T47D (cell line): Measurements from ENCODE around the gene MAP3K8.
"Not testable (repeated sequence)": the region's sequence is repeated elsewhere in the genome, so short reads cannot be mapped to it uniquely, and the experiment has no call there.

ENCODE experiments used
- DNase-seq, 2 experiments: peaks; one replicate each; pipeline versions ENCODE4 v3.0.0 to v3.0.0-alpha.2; 2011 to 2012; ENCODE audit warnings: low read depth in 1 of 2, low spot score in 1 of 2
- JUND ChIP-seq: IDR thresholded peaks from 2 replicates; pipeline ENCODE4 v1.6.1; 2012; ENCODE audit warnings: low read depth
- in situ Hi-C: cut with HindIII; loops from 2 replicates; pipeline ENCODE4 v1.10.0; 2016; ENCODE audit warnings: low sequenced_read_pairs, low pct_unique_long_range_greater_than_20kb

The MAP3K8 gene

DNA sequence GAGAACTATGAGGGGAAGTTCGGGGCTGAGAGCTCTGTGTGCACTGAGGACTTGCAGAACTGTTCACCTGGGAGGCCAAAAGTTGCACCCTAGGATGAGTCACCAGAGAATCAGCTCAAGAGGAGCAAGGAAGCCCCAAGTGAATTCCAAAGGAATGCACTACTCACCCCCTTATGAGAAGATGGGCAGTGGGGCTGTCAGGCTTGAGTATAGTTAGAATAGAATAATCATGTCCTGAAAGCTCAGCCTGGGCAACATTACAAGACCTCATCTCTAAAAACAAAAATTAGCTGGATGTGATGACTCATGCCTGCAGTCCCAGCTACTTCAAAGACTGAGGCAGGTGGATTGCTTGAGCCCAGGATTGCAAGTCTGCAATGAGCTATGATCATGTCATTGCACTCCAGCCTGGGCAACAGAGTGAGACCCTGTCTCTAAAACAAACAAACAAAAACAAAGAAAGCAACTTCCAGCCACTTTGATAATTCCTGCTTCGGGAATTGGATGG is 30.0 kb downstream of the MAP3K8 start:
- in situ Hi-C loops: no loop called here
- no peak for DNase-seq
- TF ChIP-seq JUND: no peak

DNA sequence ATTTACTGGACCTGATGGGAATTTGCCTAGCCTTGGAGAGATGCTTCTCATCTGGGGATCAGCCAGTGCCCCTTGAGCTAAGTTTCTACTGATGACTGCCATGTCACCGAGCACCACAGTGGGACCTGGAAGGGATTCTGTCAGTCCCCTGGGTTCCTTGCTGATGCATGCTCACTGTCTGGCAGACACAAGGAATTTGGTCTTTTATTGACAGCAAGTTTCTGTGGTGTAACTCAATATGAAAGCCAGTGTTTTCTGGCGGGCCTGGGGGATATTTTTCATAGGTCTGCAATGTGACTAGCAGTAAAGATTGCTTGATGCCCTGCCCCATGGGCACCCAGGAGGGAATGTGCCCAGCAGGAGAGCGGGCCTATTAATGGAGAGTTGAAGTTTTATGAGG is 30.7 kb downstream of the MAP3K8 start:
- in situ Hi-C loops: no loop called here
- no peak for TF ChIP-seq JUND
- DNase-seq: no peak

- no peak for TF ChIP-seq JUND
- in situ Hi-C loops: no loop called here
- DNase-seq: no peak
These were observed 32.5 kb downstream of the MAP3K8 start for GRCh38 chr10:30466445-30466844.

DNA sequence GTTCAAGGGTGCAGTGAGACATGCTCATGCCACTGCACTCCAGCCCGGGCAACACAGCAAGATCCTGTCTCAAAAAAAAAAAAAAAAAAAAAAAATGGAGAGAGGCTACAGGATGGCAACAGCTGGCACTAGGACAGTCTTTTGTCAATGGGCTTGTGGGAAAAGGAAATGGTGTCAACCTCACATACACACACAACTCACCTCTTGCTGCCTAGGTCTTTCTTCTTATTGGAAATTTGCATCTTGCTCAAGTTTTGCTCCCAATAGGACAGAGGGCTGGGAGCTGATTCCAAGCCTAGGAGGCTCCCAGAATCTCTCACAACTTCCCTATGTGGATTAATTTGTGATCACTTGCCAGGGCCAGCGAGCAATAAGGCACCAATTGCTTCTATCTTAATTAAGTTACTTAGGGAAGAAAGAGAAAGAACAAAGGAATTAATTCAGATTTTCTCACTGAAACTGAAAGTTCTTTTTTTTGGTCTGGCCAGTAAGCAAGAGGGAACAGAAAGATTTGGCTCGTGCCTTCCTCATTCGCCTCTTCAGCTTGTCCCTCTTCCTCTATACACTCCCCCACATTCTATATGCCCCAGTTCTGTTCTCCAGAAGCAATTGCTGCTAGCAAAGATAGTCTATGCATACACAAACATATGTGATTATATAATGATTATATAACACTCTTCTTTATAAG is 33.8 kb downstream of the MAP3K8 start:
- DNase-seq: no peak
- in situ Hi-C loops: no loop called here

GRCh38 chr10:30472414-30473155 is 38.6 kb downstream of the MAP3K8 start:
- no peak for DNase-seq
- in situ Hi-C loops: no loop called here
- no peak for TF ChIP-seq JUND

More for the DNA sequence above, 33.8 kb downstream of the MAP3K8 start:
- TF ChIP-seq JUND: no peak

- in situ Hi-C loops, DNase-seq: not testable (repeated sequence)
These were observed 41.5 kb downstream of the MAP3K8 start for GRCh38 chr10:30475515-30475914.

- in situ Hi-C loops: no loop called here
- no peak for TF ChIP-seq JUND
- DNase-seq: no peak
These were observed 42.6 kb downstream of the MAP3K8 start for GRCh38 chr10:30476511-30477155.

- in situ Hi-C loops, DNase-seq: not testable (repeated sequence)
These were observed 45.5 kb downstream of the MAP3K8 start for GRCh38 chr10:30479513-30479912.

DNA sequence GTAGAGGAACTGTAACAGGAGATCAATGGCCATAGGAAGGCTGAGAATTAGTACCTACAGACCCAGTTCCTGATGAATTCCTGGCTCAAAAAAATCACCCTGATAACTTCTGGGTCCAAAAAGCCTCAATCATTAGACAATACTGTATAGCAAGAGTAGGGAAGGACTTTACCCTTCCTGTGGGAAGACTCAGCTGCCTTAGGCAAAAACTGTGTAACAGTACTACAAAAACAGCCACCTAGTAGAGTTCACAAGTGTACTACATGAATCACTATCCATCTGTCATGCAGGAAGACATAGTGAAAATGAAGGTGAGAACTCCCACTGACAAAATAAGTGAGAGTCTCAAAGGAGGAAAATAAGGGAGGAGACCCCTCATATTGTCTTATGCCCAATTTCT is 47.6 kb downstream of the MAP3K8 start:
- in situ Hi-C loops: no loop called here
- DNase-seq: no peak
- no peak for TF ChIP-seq JUND

DNA sequence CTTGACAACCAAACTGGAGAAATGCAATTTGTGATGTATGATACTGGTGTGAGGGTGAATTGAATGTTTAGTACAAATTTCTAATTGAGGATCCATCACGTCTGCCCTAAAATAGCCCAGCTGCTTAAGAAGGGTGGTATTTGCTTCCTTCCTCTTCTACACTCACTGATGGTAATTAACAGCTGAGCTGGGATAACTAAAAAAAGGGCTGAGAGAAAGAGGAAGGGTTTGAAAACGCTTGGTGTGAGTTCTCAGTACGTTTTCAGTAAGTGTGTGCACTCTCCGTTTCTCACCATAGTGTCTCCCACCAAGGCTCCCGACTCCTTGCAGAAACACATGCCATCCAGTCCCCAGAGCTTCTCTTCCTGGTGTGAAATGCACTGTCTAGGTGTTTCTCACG is 54.3 kb downstream of the MAP3K8 start:
- no peak for DNase-seq
- TF ChIP-seq JUND: no peak
- in situ Hi-C loops: no loop called here

DNA sequence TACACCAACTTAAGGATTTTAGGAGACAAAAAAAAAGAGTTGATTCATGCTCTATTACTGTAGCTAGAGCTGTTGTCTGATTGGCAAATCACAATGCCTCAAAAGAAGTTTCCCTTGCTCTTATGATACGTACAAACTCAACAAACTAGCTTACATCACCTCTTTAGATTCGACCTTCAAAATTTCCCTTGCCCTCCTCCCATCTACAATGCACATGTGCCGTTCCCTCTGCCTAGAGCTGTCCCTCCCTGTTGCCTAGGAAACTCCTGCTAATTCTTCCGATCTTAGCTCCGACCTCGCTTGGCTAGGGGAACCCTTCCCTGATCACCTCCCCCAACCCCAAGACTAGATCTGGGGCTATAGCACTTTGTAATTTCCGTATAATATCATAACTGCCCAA is 55.4 kb downstream of the MAP3K8 start:
- no peak for DNase-seq
- in situ Hi-C loops: no loop called here
- TF ChIP-seq JUND: no peak

GRCh38 chr10:30490289-30491000 is 56.5 kb downstream of the MAP3K8 start:
- TF ChIP-seq JUND: no peak
- DNase-seq: no peak
- in situ Hi-C loops: no loop called here
